Umbilical cord (tissue), 2 donors: ENCODE measurements around the gene LRRC55. TPM values are rescaled to one million over a fixed set of nuclear protein-coding genes. Genes with fewer than 3 reads are reported as not detected.

Experiments
- DNase-seq: peaks from one replicate; pipeline ENCODE4 v3.0.0-alpha.2; 2015; ENCODE audit warnings: low spot score
- total RNA-seq: library from RNA; depleted of rRNA; stranded (reverse); fragments of >200 nt; gene quantifications from one replicate; pipeline ENCODE4 v1.2.3, GENCODE V29; 2014; ENCODE audit warnings: low replicate concordance; ENCODE audit not compliant: insufficient read depth

LRRC55 gene
- total RNA-seq, 1 donor from 2014 or later: 1.2 TPM

- no peak for DNase-seq
These were observed 54.3 kb downstream of the LRRC55 start for GRCh38 chr11:57235761-57236703.

DNA sequence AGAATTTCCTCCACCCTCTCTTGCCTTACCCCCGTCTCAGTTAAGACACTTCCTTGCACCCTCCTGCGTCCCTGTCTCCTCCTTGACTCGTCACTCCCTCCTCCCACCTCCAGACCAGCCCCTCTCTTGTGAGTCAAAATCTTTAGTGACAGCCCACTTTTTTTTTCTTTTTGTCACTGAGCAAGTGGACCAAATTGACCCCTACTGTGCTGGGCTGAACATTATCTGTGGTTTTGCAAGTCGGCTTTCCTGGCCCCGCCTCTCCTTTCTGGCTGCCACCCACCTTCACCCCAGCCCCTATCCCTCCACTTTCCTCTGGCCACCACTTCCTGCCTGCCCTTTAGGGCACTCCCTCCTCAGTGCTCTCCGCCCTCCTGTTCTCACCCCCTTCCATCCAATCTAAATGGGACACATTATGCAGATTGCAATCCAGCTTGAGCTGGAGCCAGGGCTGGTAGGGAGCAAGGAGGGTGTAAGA is 55.5 kb downstream of the LRRC55 start, which contains the start of gene APLNR:
APLNR (minus strand) TSS at position 47 of the 478 bp plus-strand sequence. CDS start 246 bp downstream, outside the sequence.
- DNase-seq: no peak

DNA sequence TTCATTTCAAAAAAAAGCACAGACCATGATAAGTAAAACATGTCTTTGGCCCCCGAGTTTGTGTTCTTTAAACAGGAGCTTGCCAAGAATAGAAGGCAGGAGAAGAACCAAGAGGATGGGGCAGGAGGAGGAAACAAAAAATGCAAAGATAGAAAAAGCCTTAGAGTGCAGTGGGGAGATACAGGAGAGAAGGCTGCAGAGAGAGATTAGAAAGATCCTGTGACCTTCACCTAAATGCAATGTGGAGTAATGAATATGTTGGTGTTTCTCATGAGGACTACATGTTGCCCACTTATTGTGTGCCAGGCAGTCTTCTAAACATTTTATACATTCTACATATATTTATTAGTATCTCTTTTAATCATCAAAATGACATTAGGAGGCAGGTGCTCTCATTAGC is 57.6 kb downstream of the LRRC55 start:
- no peak for DNase-seq

DNA sequence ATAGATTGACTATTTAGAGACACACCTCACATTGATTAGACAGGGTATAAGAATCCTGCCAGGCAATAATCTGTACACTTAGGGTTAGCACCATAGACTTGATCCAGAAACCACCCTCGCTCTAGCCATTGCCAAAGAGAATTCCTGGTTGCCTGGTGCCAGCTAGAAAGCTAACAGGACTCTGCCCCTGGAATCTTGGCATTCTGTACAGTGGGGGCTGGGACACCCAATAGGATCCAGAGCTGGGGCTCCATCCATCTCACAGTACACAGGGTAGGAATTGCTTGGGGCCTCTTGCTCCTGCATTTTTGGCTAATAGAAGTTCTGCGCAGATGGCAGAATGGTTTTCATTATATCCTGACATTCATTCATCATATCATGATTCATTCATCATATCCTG is 58.3 kb downstream of the LRRC55 start:
- DNase-seq: no peak

- no peak for DNase-seq
These were observed 59.0 kb downstream of the LRRC55 start for GRCh38 chr11:57240757-57241156.

Other genes starting within 250 kb of the LRRC55 start
- gene OR5AK2, start 193.0 kb upstream of the LRRC55 start, total RNA-seq: 6.0 TPM
- 1.7 TPM for gene APLNR, start 55.3 kb downstream of the LRRC55 start, total RNA-seq
- gene TNKS1BP1, start 143.0 kb downstream of the LRRC55 start, total RNA-seq: 86.4 TPM
- gene SSRP1, start 153.9 kb downstream of the LRRC55 start, total RNA-seq: 54.7 TPM
- gene P2RX3, start 156.4 kb downstream of the LRRC55 start, total RNA-seq: not detected
- 5.5 TPM for gene PRG3, start 199.2 kb downstream of the LRRC55 start, total RNA-seq
- 3.1 TPM for gene PRG2, start 208.7 kb downstream of the LRRC55 start, total RNA-seq
- 57.5 TPM for gene SLC43A3, start 245.2 kb downstream of the LRRC55 start, total RNA-seq